MCF 10A (cell line): ENCODE measurements around the gene NELFCD. TPM values are rescaled to one million over a fixed set of nuclear protein-coding genes. Genes with fewer than 3 reads are reported as not detected.

Experiments
- BruUV-seq: library from RNA; stranded (reverse); fragments of 400-500 nt; replicated peaks from 2 replicates; lab custom pipeline; 2021; lab: Mats Ljungman, UMichigan
- CTCF ChIA-PET: fragments of 300-600 bp; sonication (Branson Sonifier 250); formaldehyde crosslinking; extraction: SDS; loops from one replicate; lab custom pipeline; 2021; ENCODE audit warnings: antibody characterized with exemption, inconsistent platforms; lab: Yijun Ruan, JAX
- POLR2A ChIA-PET: fragments of 300-600, 350-650 bp; sonication (Branson Sonifier 250); formaldehyde crosslinking; extraction: SDS; loops from one replicate; lab custom pipeline; 2020; ENCODE audit warnings: antibody characterized with exemption, inconsistent platforms; lab: Yijun Ruan, JAX
- DNase-seq: peaks from one replicate; pipeline ENCODE4 v3.0.0-alpha.2; 2018; ENCODE audit not compliant: unreplicated experiment
- H3K27ac Mint-ChIP-seq: one replicate; pipeline ENCODE4 v1.8.0; 2022; ENCODE audit warnings: mild to moderate bottlenecking, low read depth, mixed read lengths; ENCODE audit not compliant: unreplicated experiment
- H3K27me3 Mint-ChIP-seq: one replicate; pipeline ENCODE4 v1.8.0; 2022; ENCODE audit warnings: mixed read lengths; ENCODE audit not compliant: insufficient read depth, unreplicated experiment
- H3K36me3 Mint-ChIP-seq: one replicate; pipeline ENCODE4 v1.8.0; 2022; ENCODE audit warnings: mild to moderate bottlenecking, moderate library complexity, mixed read lengths; ENCODE audit not compliant: insufficient read depth, unreplicated experiment
- H3K4me1 Mint-ChIP-seq: one replicate; pipeline ENCODE4 v1.8.0; 2022; ENCODE audit warnings: mixed read lengths; ENCODE audit not compliant: insufficient read depth, unreplicated experiment
- H3K4me3 Mint-ChIP-seq: one replicate; pipeline ENCODE4 v1.8.0; 2022; ENCODE audit warnings: mild to moderate bottlenecking, moderate library complexity, mixed read lengths; ENCODE audit not compliant: unreplicated experiment
- H3K9me3 Mint-ChIP-seq: one replicate; pipeline ENCODE4 v1.8.0; 2022; ENCODE audit warnings: mixed read lengths; ENCODE audit not compliant: unreplicated experiment
- intact Hi-C: fragments of 100-400 bp; cut with micrococcal nuclease; formaldehyde crosslinking; loops from 2 replicates; pipeline ENCODE4 v1.14.1; 2022
- total RNA-seq: library from RNA; stranded (reverse); gene quantifications from 2 replicates; pipeline ENCODE4 v1.2.3, GENCODE V29; 2022
- TF ChIP-seq, protein P1 (sequence below): fragments of 200-600 bp; IDR thresholded peaks from one replicate; pipeline ENCODE4 v1.8.0; 2022; ENCODE audit warnings: antibody characterized with exemption, mild to moderate bottlenecking; ENCODE audit not compliant: unreplicated experiment

Gene NELFCD
- total RNA-seq, 1 experiment from 2014 or later, result 79.8 TPM

DNA sequence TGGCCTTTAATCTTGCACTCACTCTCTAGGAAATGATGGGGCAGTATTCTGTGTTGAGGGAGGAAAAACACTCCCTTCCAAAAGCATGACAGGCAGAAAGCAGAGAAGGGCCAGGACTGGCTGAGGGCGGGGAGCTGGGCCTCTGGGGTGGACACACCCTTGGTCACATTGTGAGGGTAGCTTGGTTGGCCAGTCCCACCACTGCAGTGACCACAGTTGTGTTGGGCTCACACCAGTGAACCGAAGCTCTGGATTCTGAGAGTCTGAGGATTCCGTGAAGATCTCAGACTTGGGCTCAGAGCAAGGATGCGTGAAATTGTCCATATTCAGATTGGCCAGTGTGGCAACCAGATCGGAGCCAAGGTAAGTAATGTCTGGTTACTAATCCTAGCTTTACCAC is 38.2 kb downstream of the NELFCD start, which contains the start of gene TUBB1:
TSS of gene TUBB1 (plus strand) at position 213 of the 400 bp plus-strand sequence. CDS start at position 307, 94 bp downstream.
- intact Hi-C loops, result no loop called here
- Mint-ChIP-seq H3K27me3 (no peaks in the 10 kb centered on the region), H3K4me1 (peaks cover 26% of the 10 kb centered on the region), H3K4me3 (no peak within 1 kb of the TSS), H3K9me3 (no peaks in the 10 kb centered on the region), H3K27ac (no peak within 1 kb of the TSS), H3K36me3 (peaks cover 21% of the 10 kb centered on the region)
- TF ChIP-seq, protein P1, sequence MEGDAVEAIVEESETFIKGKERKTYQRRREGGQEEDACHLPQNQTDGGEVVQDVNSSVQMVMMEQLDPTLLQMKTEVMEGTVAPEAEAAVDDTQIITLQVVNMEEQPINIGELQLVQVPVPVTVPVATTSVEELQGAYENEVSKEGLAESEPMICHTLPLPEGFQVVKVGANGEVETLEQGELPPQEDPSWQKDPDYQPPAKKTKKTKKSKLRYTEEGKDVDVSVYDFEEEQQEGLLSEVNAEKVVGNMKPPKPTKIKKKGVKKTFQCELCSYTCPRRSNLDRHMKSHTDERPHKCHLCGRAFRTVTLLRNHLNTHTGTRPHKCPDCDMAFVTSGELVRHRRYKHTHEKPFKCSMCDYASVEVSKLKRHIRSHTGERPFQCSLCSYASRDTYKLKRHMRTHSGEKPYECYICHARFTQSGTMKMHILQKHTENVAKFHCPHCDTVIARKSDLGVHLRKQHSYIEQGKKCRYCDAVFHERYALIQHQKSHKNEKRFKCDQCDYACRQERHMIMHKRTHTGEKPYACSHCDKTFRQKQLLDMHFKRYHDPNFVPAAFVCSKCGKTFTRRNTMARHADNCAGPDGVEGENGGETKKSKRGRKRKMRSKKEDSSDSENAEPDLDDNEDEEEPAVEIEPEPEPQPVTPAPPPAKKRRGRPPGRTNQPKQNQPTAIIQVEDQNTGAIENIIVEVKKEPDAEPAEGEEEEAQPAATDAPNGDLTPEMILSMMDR, result no peak
- ChIA-PET POLR2A (interaction anchor here (0.7 to 6.5 kb wide), 5 partner anchors 8 to 1059 kb away, joined by 3 to 70 read pairs (median 12); partner anchors contain the start of genes ATP5F1E and PRELID3B), CTCF (interaction anchor here (0.6 to 1.1 kb wide), 3 partner anchors 9 to 48 kb away, joined by 3 to 4 read pairs (median 3); no protein-coding TSS in a partner anchor)
- BruUV-seq, result no TSS peak
- DNase-seq, result no peak

DNA sequence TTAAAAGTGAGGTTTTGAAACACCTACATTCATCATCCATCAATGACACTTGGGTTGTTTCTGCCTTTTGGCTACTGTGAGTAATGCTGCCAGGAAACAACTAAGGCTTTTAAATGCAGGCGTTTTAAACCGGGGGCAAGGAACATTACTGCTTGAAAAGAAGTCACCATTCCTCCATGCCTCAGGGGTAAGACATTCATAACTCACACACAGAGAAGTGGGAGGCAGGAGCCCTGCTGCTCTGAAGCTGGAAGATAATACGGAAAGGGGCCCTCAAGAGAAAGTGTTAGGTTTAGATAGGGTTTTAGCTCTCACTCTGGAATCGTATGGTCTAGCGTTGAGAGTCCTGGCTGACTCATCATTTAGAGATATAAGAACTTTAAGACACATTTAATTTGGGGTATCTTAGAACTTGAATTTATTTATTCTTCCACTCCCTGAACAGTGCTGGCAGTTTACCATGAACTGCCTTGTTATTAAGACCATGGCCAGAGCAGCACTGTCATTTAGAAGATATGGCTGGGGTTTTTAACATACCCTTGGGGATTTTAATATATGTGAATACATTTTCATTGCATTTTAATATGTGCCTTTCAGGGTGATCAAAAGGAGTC is 40.0 kb downstream of the NELFCD start:
- no peaks in the 10 kb centered on the region for H3K27me3 Mint-ChIP-seq
- no peaks in the 10 kb centered on the region for H3K9me3 Mint-ChIP-seq
- CTCF ChIA-PET, result interaction anchor here (0.6 to 1.2 kb wide), 4 partner anchors 11 to 220 kb away, joined by 3 to 6 read pairs (median 4); partner anchors contain the start of gene ATP5F1E
- H3K27ac Mint-ChIP-seq, result peak overlapping the region; percentile 83
- TF ChIP-seq, protein P1, result no peak
- peaks cover 37% of the 10 kb centered on the region for H3K36me3 Mint-ChIP-seq
- POLR2A ChIA-PET, result interaction anchor here (0.6 to 6.5 kb wide), 7 partner anchors 10 to 151 kb away, joined by 3 to 70 read pairs (median 4); partner anchors contain the start of genes ATP5F1E and PRELID3B
- peak; percentile 82 for DNase-seq
- peaks cover 22% of the 10 kb centered on the region for H3K4me1 Mint-ChIP-seq
- peak overlapping the region; percentile 40 for H3K4me3 Mint-ChIP-seq
- intact Hi-C loops, result no loop called here
- no TSS peak for BruUV-seq

DNA sequence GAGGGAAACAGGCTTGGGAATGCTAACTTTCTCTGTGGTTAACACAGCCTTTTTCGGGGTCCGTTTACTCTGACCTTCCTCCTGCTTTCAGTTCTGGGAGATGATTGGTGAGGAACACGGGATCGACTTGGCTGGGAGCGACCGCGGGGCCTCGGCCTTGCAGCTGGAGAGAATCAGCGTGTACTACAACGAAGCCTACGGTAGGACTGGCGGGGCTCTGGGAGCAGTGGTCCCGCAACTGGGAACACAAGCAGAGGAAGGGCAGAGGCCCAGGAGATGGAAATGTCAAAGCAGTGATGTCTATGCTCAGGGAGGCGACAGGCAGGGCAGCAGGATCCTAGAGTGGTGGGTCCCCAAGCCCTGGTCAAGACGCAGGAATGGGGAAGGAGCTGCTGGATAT is 41.7 kb downstream of the NELFCD start:
- TF ChIP-seq, protein P1, result no peak
- intact Hi-C loops, result no loop called here
- Mint-ChIP-seq H3K27ac (no peak overlapping the region), H3K27me3 (no peaks in the 10 kb centered on the region), H3K36me3 (peaks cover 54% of the 10 kb centered on the region), H3K9me3 (no peaks in the 10 kb centered on the region), H3K4me1 (peaks cover 24% of the 10 kb centered on the region), H3K4me3 (no peak overlapping the region)
- no peak for DNase-seq
- ChIA-PET CTCF (interaction anchor here (0.7 to 1.1 kb wide), 4 partner anchors 8 to 208 kb away, joined by 3 to 4 read pairs (median 4); no protein-coding TSS in a partner anchor), POLR2A (interaction anchor here (0.8 to 6.5 kb wide), 5 partner anchors 8 to 125 kb away, joined by 3 to 70 read pairs (median 4); partner anchors contain the start of gene ATP5F1E)
- no TSS peak for BruUV-seq

DNA sequence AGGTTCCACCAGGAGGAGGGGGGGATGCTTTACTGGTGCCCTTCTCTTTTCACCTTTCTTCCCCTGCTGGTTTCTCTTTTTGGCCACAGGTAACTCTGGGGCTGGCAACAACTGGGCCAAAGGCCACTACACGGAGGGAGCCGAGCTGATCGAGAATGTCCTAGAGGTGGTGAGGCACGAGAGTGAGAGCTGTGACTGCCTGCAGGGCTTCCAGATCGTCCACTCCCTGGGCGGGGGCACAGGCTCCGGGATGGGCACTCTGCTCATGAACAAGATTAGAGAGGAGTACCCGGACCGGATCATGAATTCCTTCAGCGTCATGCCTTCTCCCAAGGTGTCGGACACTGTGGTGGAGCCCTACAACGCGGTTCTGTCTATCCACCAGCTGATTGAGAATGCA is 42.6 kb downstream of the NELFCD start:
- intact Hi-C loops, result no loop called here
- Mint-ChIP-seq H3K4me3 (no peak overlapping the region), H3K4me1 (peaks cover 30% of the 10 kb centered on the region), H3K27me3 (no peaks in the 10 kb centered on the region), H3K27ac (no peak overlapping the region), H3K9me3 (no peaks in the 10 kb centered on the region), H3K36me3 (peaks cover 63% of the 10 kb centered on the region)
- TF ChIP-seq, protein P1, result no peak
- DNase-seq, result no peak
- no TSS peak for BruUV-seq
- POLR2A ChIA-PET, result interaction anchor here (0.6 to 0.9 kb wide), 5 partner anchors 8 to 126 kb away, joined by 3 to 6 read pairs (median 3); partner anchors contain the start of gene ATP5F1E
- CTCF ChIA-PET, result interaction anchor here (0.6 to 1.1 kb wide), 4 partner anchors 9 to 452 kb away, joined by 3 to 4 read pairs (median 3); no protein-coding TSS in a partner anchor
